Lower leg skin (tissue), 4 donors: Measurements from ENCODE around the gene KRTAP4-11. TPM values are rescaled to one million over a fixed set of nuclear protein-coding genes. Genes with fewer than 3 reads are reported as not detected.
"Not testable (repeated sequence)": the region's sequence is repeated elsewhere in the genome, so short reads cannot be mapped to it uniquely, and the experiment has no call there.

Experiments
- DNase-seq, 2 donors: peaks; one replicate each; pipeline ENCODE4 v3.0.0-alpha.2; 2019; ENCODE audit warnings: low spot score in 2 of 2
- H3K4me3 ChIP-seq: fragments of 200-600 bp; sonication (generic); 2 replicates; pipeline ENCODE4 v1.5.1; 2017; ENCODE audit warnings: mild to moderate bottlenecking, low read depth; ENCODE audit not compliant: poor library complexity, severe bottlenecking
- CTCF ChIP-seq, 3 donors: fragments of 450-650 bp; IDR thresholded peaks; one replicate each; pipeline ENCODE4 v1.5.1; 2016; ENCODE audit warnings: antibody characterized with exemption in 3 of 3, mild to moderate bottlenecking in 3 of 3, moderate library complexity in 2 of 3
- POLR2A ChIP-seq, 2 donors: fragments of 450-650 bp; IDR thresholded peaks; one replicate each; pipeline ENCODE4 v1.6.1; 2016 to 2017; ENCODE audit warnings: antibody characterized with exemption in 2 of 2, mild to moderate bottlenecking in 1 of 2, moderate library complexity in 1 of 2
- WGBS, 2 donors: methylation state at CpG; one replicate each; pipeline ENCODE4 v1.1.5; 2018; 5-methylcytosine and 5-hydroxymethylcytosine counted together
- intact Hi-C: fragments of 100-400 bp; cut with DNase I; formaldehyde crosslinking; loops from one replicate; pipeline ENCODE4 v1.15.0; 2023; ENCODE audit warnings: low total_unique reads
- total RNA-seq, 4 donors: library from RNA; depleted of rRNA; stranded (reverse); fragments of >200 nt; gene quantifications; one replicate each; pipeline ENCODE4 v1.1.0, GENCODE V29; 2016

The KRTAP4-11 gene
- total RNA-seq, 4 donors from 2014 or later: 0.89 to 20.6 TPM; not detected in 2

- WGBS, 2 donors: 71% methylated on average over 4 of the region's 4 CpGs
- DNase-seq: no peak
- intact Hi-C loops: no loop called here
- no peak for TF ChIP-seq POLR2A (IDR thresholded peaks at IDR 0.05)
- no peak for TF ChIP-seq CTCF (IDR thresholded peaks at IDR 0.05)
- no peak overlapping the region for H3K4me3 ChIP-seq
Measured at GRCh38 chr17:41118721-41119120, 548 bp upstream of the KRTAP4-11 start.

- no peak for TF ChIP-seq POLR2A (IDR thresholded peaks at IDR 0.05)
- TF ChIP-seq CTCF (IDR thresholded peaks at IDR 0.05): no peak
- intact Hi-C loops: no loop called here
- no peak for DNase-seq
- H3K4me3 ChIP-seq: no peak overlapping the region
- 32 to 41% methylated on average over 5 of the region's 5 CpGs for WGBS, 2 donors
Measured at GRCh38 chr17:41116297-41116696, 1.9 kb downstream of the KRTAP4-11 start.

- no peak for DNase-seq
- H3K4me3 ChIP-seq: no peak overlapping the region
- intact Hi-C loops: no loop called here
- WGBS, 2 donors: 82 to 85% methylated on average over 2 of the region's 2 CpGs
- TF ChIP-seq CTCF (IDR thresholded peaks at IDR 0.05) (no peak), POLR2A (IDR thresholded peaks at IDR 0.05) (no peak)
Measured at GRCh38 chr17:41111151-41111885, 6.9 kb downstream of the KRTAP4-11 start.

- intact Hi-C loops, H3K4me3 ChIP-seq, DNase-seq: not testable (repeated sequence)
- 0% methylated on average over 1 of the region's 1 CpG for WGBS, 2 donors
Measured at GRCh38 chr17:41108728-41109386, 9.3 kb downstream of the KRTAP4-11 start.

GRCh38 chr17:41107941-41108450 lies 10.2 kb downstream of the KRTAP4-11 start:
- TF ChIP-seq CTCF (IDR thresholded peaks at IDR 0.05) (no peak), POLR2A (IDR thresholded peaks at IDR 0.05) (no peak)
- DNase-seq: no peak
- intact Hi-C loops: no loop called here
- H3K4me3 ChIP-seq: no peak overlapping the region
- 78 to 91% methylated on average over 1 of the region's 1 CpG for WGBS, 2 donors

- DNase-seq, H3K4me3 ChIP-seq, intact Hi-C loops: not testable (repeated sequence)
- 69 to 71% methylated on average over 4 to 10 of the region's 10 CpGs for WGBS, 2 donors
Measured at GRCh38 chr17:41105347-41105746, 12.8 kb downstream of the KRTAP4-11 start, which contains the start of gene KRTAP4-9. KRTAP4-9 (plus strand) TSS chr17:41105389; CDS start chr17:41105389, 0 bp downstream.

GRCh38 chr17:41104386-41105038 lies 13.7 kb downstream of the KRTAP4-11 start:
- WGBS, 2 donors: 49 to 64% methylated on average over 2 of the region's 2 CpGs
- intact Hi-C loops, H3K4me3 ChIP-seq, DNase-seq: not testable (repeated sequence)
